Measurements from ENCODE around the gene ESPL1. TPM values are rescaled to one million over a fixed set of nuclear protein-coding genes. Genes with fewer than 3 reads are reported as not detected.

The ESPL1 gene
- total and polyA plus RNA-seq, 2 of the 8 experiments (the other 6 are each of a cell fraction or from before 2014, with no cell fraction given) = 31.8 to 52.7 TPM

GRCh38 chr12:53239643-53240258 is 28.3 kb upstream of the ESPL1 start:
- no peak for DNase-seq (ENCODE audit: low read depth in 1 of 2, low spot score in 2 of 2)
- no peak overlapping the region for H3K27ac ChIP-seq (ENCODE audit: low read depth, low read length)
- TF ChIP-seq CBX8 (IDR thresholded peaks at IDR 0.05; ENCODE audit: borderline replicate concordance, low read depth, low read length) (no peak), EGR1 (IDR thresholded peaks at IDR 0.05; ENCODE audit: borderline replicate concordance, low read depth, low read length) (no peak), GABPA (IDR thresholded peaks at IDR 0.05; ENCODE audit: borderline replicate concordance, insufficient read depth, low read length) (no peak), RNF2 (IDR thresholded peaks at IDR 0.05; ENCODE audit: borderline replicate concordance, low read depth, low read length, missing control alignments, poor library complexity, severe bottlenecking) (no peak), USF2 (IDR thresholded peaks at IDR 0.05; ENCODE audit: low read length) (no peak)

More at GRCh38 chr12:53239643-53240258, 28.3 kb upstream of the ESPL1 start:
- Histone ChIP-seq H3K23ac (ENCODE audit: insufficient read length) (no peak overlapping the region), H2BK120ac (replicated peaks; ENCODE audit: low read depth, low read length) (no peak overlapping the region), H2BK12ac (ENCODE audit: low read depth, low read length) (no peak overlapping the region), H3K4me2 (ENCODE audit: insufficient read depth in 1 of 2, low read depth in 2 of 2, low read length in 2 of 2) (no peak overlapping the region), H4K8ac (ENCODE audit: extremely low read depth, insufficient read depth, low read length) (no peak overlapping the region; the same call in 1 of the 2 replicates), H4K5ac (ENCODE audit: insufficient read length, low read depth, low read length) (no peak overlapping the region), H3K4me1 (replicated peaks in 1 of 4; ENCODE audit: control insufficient read depth in 3 of 4, insufficient read depth in 4 of 4, low read length in 3 of 4) (peaks cover 12 to 33% (median 22%) of the 10 kb centered on the region in 4 experiments), H2BK5ac (ENCODE audit: low read depth, low read length) (no peak overlapping the region; the same call in 1 of the 2 replicates), H3K18ac (ENCODE audit: extremely low read depth, low read length) (no peak overlapping the region; the same call in 1 of the 2 replicates), H3K4ac (replicated peaks; ENCODE audit: insufficient read length, low read depth, low read length) (no peak overlapping the region), H2AK5ac (ENCODE audit: low read depth, low read length) (no peak overlapping the region), H3K79me2 (ENCODE audit: control insufficient read depth in 1 of 2, insufficient read depth in 2 of 2, low read length in 2 of 2) (no peaks in the 10 kb centered on the region), H3K27me3 (replicated peaks in 1 of 4; ENCODE audit: control insufficient read depth in 3 of 4, extremely low read depth in 1 of 4, insufficient read depth in 3 of 4, low read length in 3 of 4) (no peaks in the 10 kb centered on the region; a peak in 1 of 7 replicates), H2BK20ac (ENCODE audit: low read length) (no peak overlapping the region), H4K20me1 (replicated peaks in 1 of 2; ENCODE audit: control insufficient read depth in 1 of 2, insufficient read depth in 2 of 2, low read length in 2 of 2) (no peaks in the 10 kb centered on the region), H3K4me3 (ENCODE audit: extremely low read depth in 1 of 4, insufficient read depth in 2 of 4, low read depth in 3 of 4, low read length in 4 of 4) (no peak overlapping the region), H2AFZ (ENCODE audit: low read length) (no peak overlapping the region), H3K79me1 (ENCODE audit: low read depth, low read length) (no peaks in the 10 kb centered on the region), H3K56ac (replicated peaks; ENCODE audit: insufficient read length, low read depth, low read length) (no peak overlapping the region), H3K23me2 (ENCODE audit: low read depth, low read length) (no peaks in the 10 kb centered on the region), H4K91ac (replicated peaks; ENCODE audit: insufficient read length, low read length) (peak overlapping the region; percentile 29), H3K9ac (replicated peaks in 1 of 4; ENCODE audit: extremely low read depth in 1 of 4, low read depth in 3 of 4, low read length in 3 of 4) (no peak overlapping the region; a peak in 1 of 7 replicates), H3K36me3 (ENCODE audit: control insufficient read depth in 2 of 4, insufficient read depth in 4 of 4, low read length in 3 of 4) (no peaks in the 10 kb centered on the region), H2BK15ac (ENCODE audit: low read length) (peak overlapping the region; percentile 66; the same call in 1 of the 2 replicates), H3K9me3 (ENCODE audit: insufficient read depth in 2 of 2, low read depth in 1 of 2, low read length in 1 of 2) (no peaks in the 10 kb centered on the region), H3K14ac (ENCODE audit: insufficient read length) (no peak overlapping the region)
- WGBS, 2 experiments (ENCODE audit: extremely low coverage in 1 of 2, insufficient coverage in 1 of 2, insufficient read length in 1 of 2, insufficient replicate concordance in 2 of 2, low coverage in 1 of 2, low lambda C conversion rate in 2 of 2, missing lambda C conversion rate in 1 of 2) = 88% methylated on average over 10 of the region's 10 CpGs; no CpG with 5 or more reads in 1 of the 2 experiments
- FAIRE-seq = no peak
- CTCF ChIA-PET (ENCODE audit: partially characterized antibody) = interaction anchor here (0.6 to 23.5 kb wide), 10 partner anchors 9 to 174 kb away, joined by 3 to 535 read pairs (median 8); partner anchors contain the start of genes ESPL1 and ITGB7
- POLR2A ChIA-PET (ENCODE audit: partially characterized antibody) = interaction anchor here (1.7 to 4.6 kb wide), 3 partner anchors 22 to 43 kb away, joined by 3 to 18 read pairs (median 7); no protein-coding TSS in a partner anchor
